DOHH2 (cell line): ENCODE results near the gene ADCY4.

Experiments
- EZH2phosphoT487 ChIP-seq: fragments of 200-600 bp; sonication (generic); IDR thresholded peaks from 2 replicates; pipeline ENCODE4 v1.6.1; 2017; ENCODE audit warnings: borderline replicate concordance, mild to moderate bottlenecking, antibody characterized with exemption, low read length, moderate library complexity, mixed read lengths
- TF ChIP-seq, protein P1 (sequence below): fragments of 200-600 bp; sonication (generic); IDR thresholded peaks from one replicate; pipeline ENCODE4 v1.5.1; 2014; ENCODE audit warnings: antibody characterized with exemption, mild to moderate bottlenecking, low read depth, low read length; ENCODE audit not compliant: poor library complexity, severe bottlenecking

DNA sequence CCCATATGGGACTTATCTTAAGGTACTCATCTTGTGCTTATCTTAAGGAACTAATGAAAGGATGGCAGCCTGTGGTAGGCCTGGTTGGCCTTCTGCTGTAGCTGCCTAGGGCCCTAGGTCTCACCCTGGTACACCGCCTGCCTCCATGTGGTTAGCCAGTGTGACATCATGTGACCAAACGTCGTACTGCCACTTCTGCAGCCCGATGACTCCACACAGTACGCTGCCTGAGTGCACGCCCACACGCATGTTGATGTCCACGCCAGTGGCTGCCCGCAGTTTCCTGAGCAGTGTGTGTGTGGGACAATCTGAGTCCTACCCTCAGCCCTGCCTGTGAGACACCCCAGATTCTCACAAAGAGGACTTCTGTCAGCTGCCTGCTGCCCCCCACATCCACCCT is 5.1 kb downstream of the ADCY4 start:
- TF ChIP-seq, protein P1, sequence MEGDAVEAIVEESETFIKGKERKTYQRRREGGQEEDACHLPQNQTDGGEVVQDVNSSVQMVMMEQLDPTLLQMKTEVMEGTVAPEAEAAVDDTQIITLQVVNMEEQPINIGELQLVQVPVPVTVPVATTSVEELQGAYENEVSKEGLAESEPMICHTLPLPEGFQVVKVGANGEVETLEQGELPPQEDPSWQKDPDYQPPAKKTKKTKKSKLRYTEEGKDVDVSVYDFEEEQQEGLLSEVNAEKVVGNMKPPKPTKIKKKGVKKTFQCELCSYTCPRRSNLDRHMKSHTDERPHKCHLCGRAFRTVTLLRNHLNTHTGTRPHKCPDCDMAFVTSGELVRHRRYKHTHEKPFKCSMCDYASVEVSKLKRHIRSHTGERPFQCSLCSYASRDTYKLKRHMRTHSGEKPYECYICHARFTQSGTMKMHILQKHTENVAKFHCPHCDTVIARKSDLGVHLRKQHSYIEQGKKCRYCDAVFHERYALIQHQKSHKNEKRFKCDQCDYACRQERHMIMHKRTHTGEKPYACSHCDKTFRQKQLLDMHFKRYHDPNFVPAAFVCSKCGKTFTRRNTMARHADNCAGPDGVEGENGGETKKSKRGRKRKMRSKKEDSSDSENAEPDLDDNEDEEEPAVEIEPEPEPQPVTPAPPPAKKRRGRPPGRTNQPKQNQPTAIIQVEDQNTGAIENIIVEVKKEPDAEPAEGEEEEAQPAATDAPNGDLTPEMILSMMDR, result no peak
- TF ChIP-seq EZH2phosphoT487, result no peak
